Panc1 (cell line): ENCODE measurements around the gene ALG6. TPM values are rescaled to one million over a fixed set of nuclear protein-coding genes. Genes with fewer than 3 reads are reported as not detected.

Source experiments
- ATAC-seq: fragments of 200-7000 bp; cut with Tn5 transposase; 2 replicates; pipeline ENCODE4 v1.9.1; 2020; ENCODE audit warnings: mild to moderate bottlenecking, moderate library complexity
- BruUV-seq: library from RNA; stranded (reverse); fragments of 400-500 nt; replicated peaks from 2 replicates; lab custom pipeline; 2021; lab: Mats Ljungman, UMichigan
- CTCF ChIA-PET: fragments of 300-600 bp; sonication (Branson Sonifier 250); formaldehyde crosslinking; loops from one replicate; lab custom pipeline; 2022; ENCODE audit warnings: antibody characterized with exemption; lab: Charles Lee
- POLR2A ChIA-PET: fragments of 300-600 bp; sonication (Branson Sonifier 250); formaldehyde crosslinking; loops from one replicate; lab custom pipeline; 2022; ENCODE audit warnings: antibody characterized with exemption; lab: Charles Lee
- DNase-seq: peaks from one replicate; pipeline ENCODE4 v3.0.0-alpha.2; 2010; ENCODE audit warnings: low read depth, low spot score
- H3K27ac ChIP-seq: 2 replicates; pipeline ENCODE4 v1.5.1; 2011; ENCODE audit warnings: mild to moderate bottlenecking, low read length, inconsistent platforms
- H3K27me3 ChIP-seq: fragments of 200-500 bp; sonication (Bioruptor generic); 2 replicates; pipeline ENCODE4 v1.6.0; 2014; ENCODE audit warnings: low read length, inconsistent platforms; ENCODE audit not compliant: control insufficient read depth, insufficient read depth
- H3K36me3 ChIP-seq: fragments of 200-500 bp; sonication (Bioruptor generic); 2 replicates; pipeline ENCODE4 v1.5.1; 2014; ENCODE audit warnings: inconsistent platforms, mild to moderate bottlenecking, low read length, moderate library complexity; ENCODE audit not compliant: control insufficient read depth, insufficient read depth
- H3K4me1 ChIP-seq: 2 replicates; pipeline ENCODE4 v1.5.1; 2011; ENCODE audit warnings: inconsistent platforms, mild to moderate bottlenecking, low read length, moderate library complexity; ENCODE audit not compliant: control insufficient read depth, insufficient read depth
- H3K4me3 ChIP-seq, 2 experiments: 2 replicates each; pipeline ENCODE4 v1.5.1; 2011 to 2012; ENCODE audit warnings: low read depth in 2 of 2, low read length in 2 of 2, mild to moderate bottlenecking in 2 of 2, inconsistent platforms in 1 of 2, moderate library complexity in 1 of 2
- H3K9me3 ChIP-seq: fragments of 200-500 bp; sonication (Bioruptor generic); 2 replicates; pipeline ENCODE4 v1.5.1; 2014; ENCODE audit warnings: low read depth, mild to moderate bottlenecking, inconsistent platforms, low read length, moderate library complexity; ENCODE audit not compliant: control insufficient read depth, insufficient read depth
- CTCF ChIP-seq: fragments of 450-650 bp; IDR thresholded peaks from 2 replicates; pipeline ENCODE4 v1.5.1; 2017; ENCODE audit warnings: mild to moderate bottlenecking
- POLR2AphosphoS5 ChIP-seq: IDR thresholded peaks from 2 replicates; pipeline ENCODE4 v1.6.1; 2012; ENCODE audit warnings: mild to moderate bottlenecking, low read depth, low read length, moderate library complexity
- REST ChIP-seq, 2 experiments: IDR thresholded peaks; 2 replicates each; pipeline ENCODE4 v1.6.1; 2011 to 2012; ENCODE audit warnings: low read depth in 2 of 2, control low read depth in 1 of 2, low read length in 1 of 2, mild to moderate bottlenecking in 1 of 2, moderate library complexity in 1 of 2; ENCODE audit not compliant: insufficient read depth in 1 of 2
- SIN3A ChIP-seq: IDR thresholded peaks from 2 replicates; pipeline ENCODE4 v1.6.1; 2012; ENCODE audit warnings: low read depth, mild to moderate bottlenecking, low read length, moderate library complexity, borderline replicate concordance; ENCODE audit not compliant: insufficient read depth
- TCF7L2 ChIP-seq: IDR thresholded peaks from 2 replicates; pipeline ENCODE4 v1.6.1; 2011; ENCODE audit warnings: mild to moderate bottlenecking, low read depth, low read length, inconsistent platforms
- in situ Hi-C: cut with HindIII; loops from 2 replicates; pipeline ENCODE4 v1.10.0; 2016; ENCODE audit warnings: low sequenced_read_pairs, low pct_unique_long_range_greater_than_20kb
- intact Hi-C: fragments of 100-400 bp; cut with micrococcal nuclease; formaldehyde crosslinking; loops from one replicate; pipeline ENCODE4 v1.10.0; 2022; ENCODE audit not compliant: unreplicated experiment
- total RNA-seq: library from RNA; stranded (reverse); gene quantifications from one replicate; pipeline ENCODE4 v1.2.1, GENCODE V29; 2021; ENCODE audit not compliant: unreplicated experiment

The ALG6 gene
- total RNA-seq, 1 experiment from 2014 or later: 22.6 TPM

GRCh38 chr1:63324779-63325119 is 42.7 kb upstream of the ALG6 start:
- no peaks in the 10 kb centered on the region for H3K9me3 ChIP-seq
- in situ Hi-C loops (no loop called here), intact Hi-C loops (loop anchor here (5.0 kb wide), 3 partner anchors 118 to 213 kb away; partner anchors contain the start of genes EFCAB7 and ITGB3BP)
- H3K27me3 ChIP-seq: no peaks in the 10 kb centered on the region; the same call in 1 of the 2 replicates
- ChIA-PET CTCF (no interaction called here), POLR2A (no interaction called here)
- no peak for TF ChIP-seq CTCF
- no peak for TF ChIP-seq SIN3A
- no peak for TF ChIP-seq POLR2AphosphoS5
- no peak for TF ChIP-seq TCF7L2
- no peak for TF ChIP-seq REST (IDR thresholded peaks at IDR 0.05; ENCODE audit: insufficient read depth in 1 of 2, low read depth in 2 of 2, low read length in 1 of 2)
- H3K4me1 ChIP-seq: peaks cover 3% of the 10 kb centered on the region
- no peak overlapping the region for H3K4me3 ChIP-seq
- H3K36me3 ChIP-seq: no peaks in the 10 kb centered on the region
- no peak overlapping the region for H3K27ac ChIP-seq
- no TSS peak for BruUV-seq
- DNase-seq (no peak), ATAC-seq (no peak)

GRCh38 chr1:63325279-63325985 is 42.0 kb upstream of the ALG6 start:
- H3K4me3 ChIP-seq: no peak overlapping the region
- no peaks in the 10 kb centered on the region for H3K36me3 ChIP-seq
- in situ Hi-C loops (no loop called here), intact Hi-C loops (loop anchor here (5.0 kb wide), 3 partner anchors 117 to 212 kb away; partner anchors contain the start of genes EFCAB7 and ITGB3BP)
- CTCF ChIA-PET: no interaction called here
- DNase-seq (no peak), ATAC-seq (no peak)
- POLR2A ChIA-PET: no interaction called here
- peaks cover 3% of the 10 kb centered on the region for H3K4me1 ChIP-seq
- no TSS peak for BruUV-seq
- H3K27ac ChIP-seq: no peak overlapping the region
- TF ChIP-seq POLR2AphosphoS5 (no peak), TCF7L2 (no peak)
- no peaks in the 10 kb centered on the region; the same call in 1 of the 2 replicates for H3K27me3 ChIP-seq
- no peaks in the 10 kb centered on the region for H3K9me3 ChIP-seq

- no peak for DNase-seq
- in situ Hi-C loops: no loop called here
- no peaks in the 10 kb centered on the region; the same call in 1 of the 2 replicates for H3K27me3 ChIP-seq
- peaks cover 3% of the 10 kb centered on the region for H3K4me1 ChIP-seq
- BruUV-seq: no TSS peak
- intact Hi-C loops: loop anchor here (5.0 kb wide), 3 partner anchors 116 to 211 kb away; partner anchors contain the start of genes EFCAB7 and ITGB3BP
- no peaks in the 10 kb centered on the region for H3K36me3 ChIP-seq
- no peak for TF ChIP-seq SIN3A
- TF ChIP-seq CTCF: no peak
- TF ChIP-seq REST (IDR thresholded peaks at IDR 0.05; ENCODE audit: insufficient read depth in 1 of 2, low read depth in 2 of 2, low read length in 1 of 2): no peak
- TF ChIP-seq POLR2AphosphoS5: no peak
- TF ChIP-seq TCF7L2: no peak
- H3K4me3 ChIP-seq: no peak overlapping the region
- CTCF ChIA-PET: no interaction called here
- no peaks in the 10 kb centered on the region for H3K9me3 ChIP-seq
- H3K27ac ChIP-seq: no peak overlapping the region
- POLR2A ChIA-PET: no interaction called here
- no peak for ATAC-seq
Measured at GRCh38 chr1:63326106-63326472, 41.3 kb upstream of the ALG6 start.
